Colonic mucosa (tissue), 4 donors: Measurements from ENCODE around the gene ABCB8. TPM values are rescaled to one million over a fixed set of nuclear protein-coding genes. Genes with fewer than 3 reads are reported as not detected.

Experiments used
- DNase-seq: peaks from one replicate; pipeline ENCODE4 v3.0.0-alpha.2; 2020
- H3K27ac ChIP-seq: fragments of 200-600 bp; one replicate; pipeline ENCODE4 v1.8.0; 2021
- H3K27me3 ChIP-seq: fragments of 200-600 bp; one replicate; pipeline ENCODE4 v1.8.0; 2021
- H3K36me3 ChIP-seq: fragments of 200-600 bp; one replicate; pipeline ENCODE4 v1.8.0; 2021
- H3K4me1 ChIP-seq: fragments of 200-600 bp; one replicate; pipeline ENCODE4 v1.8.0; 2021; ENCODE audit warnings: mild to moderate bottlenecking
- H3K4me3 ChIP-seq: fragments of 200-600 bp; one replicate; pipeline ENCODE4 v1.8.0; 2021
- H3K9ac ChIP-seq, 2 donors: one replicate each; pipeline ENCODE4 v1.7.0; 2013; ENCODE audit warnings: control low read depth in 2 of 2, low read depth in 2 of 2, low read length in 2 of 2
- H3K9me3 ChIP-seq: fragments of 200-600 bp; one replicate; pipeline ENCODE4 v1.8.0; 2021
- intact Hi-C: fragments of 100-400 bp; cut with DNase I; formaldehyde crosslinking; loops from one replicate; pipeline ENCODE4 v1.14.1; 2022
- total RNA-seq, 2 donors: library from RNA; stranded (reverse); fragmentation: NEBNext Ultra II Directional in 1 of 2; extraction: Animal tissue kit (Norgen Biotek cat#: 25700) in 1 of 2; gene quantifications; one replicate each; pipeline ENCODE4 v1.2.1, GENCODE V29; 2021
- TF ChIP-seq, protein P1 (sequence below): fragments of 200-600 bp; IDR thresholded peaks from one replicate; pipeline ENCODE4 v1.8.0; 2022; ENCODE audit warnings: antibody characterized with exemption, mild to moderate bottlenecking
- donor health status: healthy.
- donor health status: DM: no; HTN: no; CAD: no.
- donor health status: DM: no; HTN: no; CAD: no.

Gene ABCB8
- total RNA-seq, 2 donors from 2014 or later, result 26.7 to 59.5 TPM

DNA sequence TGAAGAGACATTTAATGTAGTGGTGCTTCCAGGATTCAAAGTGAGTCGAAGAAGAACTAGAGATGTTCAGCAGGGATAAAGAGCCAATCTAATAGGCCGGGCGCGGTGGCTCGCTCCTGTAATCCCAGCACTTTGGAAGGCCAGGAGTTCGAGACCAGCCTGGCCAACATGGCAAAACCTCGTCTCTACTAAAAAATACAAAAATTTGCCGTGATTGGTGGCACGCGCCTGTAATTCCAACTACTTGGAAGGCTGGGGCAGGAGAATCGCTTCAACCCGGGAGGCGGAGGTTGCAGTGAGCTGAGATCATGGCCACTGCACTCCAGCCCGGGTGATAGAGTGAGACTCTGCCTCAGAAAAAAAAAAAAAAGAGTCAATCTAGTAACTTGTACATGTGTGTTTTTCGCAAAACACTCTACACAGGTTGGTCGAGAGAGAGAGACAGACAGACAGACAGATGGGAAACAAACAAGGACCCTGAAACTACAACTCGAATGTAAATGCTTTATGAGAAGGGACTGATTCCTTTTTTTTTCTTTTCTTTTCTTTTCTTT is 775 bp downstream of the ABCB8 start:
- Histone ChIP-seq H3K9ac (peak overlapping the region in 1 of 2 donors; percentile 78), H3K27ac (peak overlapping the region; percentile 84), H3K4me3 (peak overlapping the region; percentile 86), H3K9me3 (no peaks in the 10 kb centered on the region), H3K4me1 (no peaks in the 10 kb centered on the region), H3K36me3 (no peaks in the 10 kb centered on the region), H3K27me3 (no peaks in the 10 kb centered on the region)
- intact Hi-C loops, result no loop called here
- no peak for DNase-seq
- TF ChIP-seq, protein P1, sequence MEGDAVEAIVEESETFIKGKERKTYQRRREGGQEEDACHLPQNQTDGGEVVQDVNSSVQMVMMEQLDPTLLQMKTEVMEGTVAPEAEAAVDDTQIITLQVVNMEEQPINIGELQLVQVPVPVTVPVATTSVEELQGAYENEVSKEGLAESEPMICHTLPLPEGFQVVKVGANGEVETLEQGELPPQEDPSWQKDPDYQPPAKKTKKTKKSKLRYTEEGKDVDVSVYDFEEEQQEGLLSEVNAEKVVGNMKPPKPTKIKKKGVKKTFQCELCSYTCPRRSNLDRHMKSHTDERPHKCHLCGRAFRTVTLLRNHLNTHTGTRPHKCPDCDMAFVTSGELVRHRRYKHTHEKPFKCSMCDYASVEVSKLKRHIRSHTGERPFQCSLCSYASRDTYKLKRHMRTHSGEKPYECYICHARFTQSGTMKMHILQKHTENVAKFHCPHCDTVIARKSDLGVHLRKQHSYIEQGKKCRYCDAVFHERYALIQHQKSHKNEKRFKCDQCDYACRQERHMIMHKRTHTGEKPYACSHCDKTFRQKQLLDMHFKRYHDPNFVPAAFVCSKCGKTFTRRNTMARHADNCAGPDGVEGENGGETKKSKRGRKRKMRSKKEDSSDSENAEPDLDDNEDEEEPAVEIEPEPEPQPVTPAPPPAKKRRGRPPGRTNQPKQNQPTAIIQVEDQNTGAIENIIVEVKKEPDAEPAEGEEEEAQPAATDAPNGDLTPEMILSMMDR, result no peak

DNA sequence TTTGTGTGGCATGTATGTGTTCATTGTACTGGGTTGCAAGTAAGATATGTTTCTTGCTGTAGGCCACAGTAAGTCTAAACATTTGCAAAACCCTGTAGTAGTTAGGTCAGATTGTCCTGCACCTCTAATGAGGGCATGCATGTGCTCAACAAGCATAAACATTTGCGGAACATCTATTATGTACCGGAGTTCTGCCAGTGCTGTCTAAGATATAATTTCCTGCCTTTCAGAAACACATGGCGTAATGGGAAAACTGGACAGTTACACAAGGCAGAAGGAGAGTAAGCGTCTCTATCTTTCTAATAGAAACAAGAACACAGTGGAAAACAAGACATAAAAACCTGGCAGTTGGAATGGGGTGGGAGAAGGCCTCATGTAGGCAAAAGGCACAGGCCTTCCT is 2.8 kb downstream of the ABCB8 start:
- Histone ChIP-seq H3K27me3 (no peaks in the 10 kb centered on the region), H3K9me3 (no peaks in the 10 kb centered on the region), H3K9ac (no peak overlapping the region), H3K27ac (no peak overlapping the region), H3K36me3 (no peaks in the 10 kb centered on the region), H3K4me1 (no peaks in the 10 kb centered on the region), H3K4me3 (no peak overlapping the region)
- intact Hi-C loops, result loop anchor here (5.0 kb wide), 1 partner anchor 81 kb away; no protein-coding TSS in a partner anchor
- DNase-seq, result no peak
- TF ChIP-seq, protein P1, result no peak

DNA sequence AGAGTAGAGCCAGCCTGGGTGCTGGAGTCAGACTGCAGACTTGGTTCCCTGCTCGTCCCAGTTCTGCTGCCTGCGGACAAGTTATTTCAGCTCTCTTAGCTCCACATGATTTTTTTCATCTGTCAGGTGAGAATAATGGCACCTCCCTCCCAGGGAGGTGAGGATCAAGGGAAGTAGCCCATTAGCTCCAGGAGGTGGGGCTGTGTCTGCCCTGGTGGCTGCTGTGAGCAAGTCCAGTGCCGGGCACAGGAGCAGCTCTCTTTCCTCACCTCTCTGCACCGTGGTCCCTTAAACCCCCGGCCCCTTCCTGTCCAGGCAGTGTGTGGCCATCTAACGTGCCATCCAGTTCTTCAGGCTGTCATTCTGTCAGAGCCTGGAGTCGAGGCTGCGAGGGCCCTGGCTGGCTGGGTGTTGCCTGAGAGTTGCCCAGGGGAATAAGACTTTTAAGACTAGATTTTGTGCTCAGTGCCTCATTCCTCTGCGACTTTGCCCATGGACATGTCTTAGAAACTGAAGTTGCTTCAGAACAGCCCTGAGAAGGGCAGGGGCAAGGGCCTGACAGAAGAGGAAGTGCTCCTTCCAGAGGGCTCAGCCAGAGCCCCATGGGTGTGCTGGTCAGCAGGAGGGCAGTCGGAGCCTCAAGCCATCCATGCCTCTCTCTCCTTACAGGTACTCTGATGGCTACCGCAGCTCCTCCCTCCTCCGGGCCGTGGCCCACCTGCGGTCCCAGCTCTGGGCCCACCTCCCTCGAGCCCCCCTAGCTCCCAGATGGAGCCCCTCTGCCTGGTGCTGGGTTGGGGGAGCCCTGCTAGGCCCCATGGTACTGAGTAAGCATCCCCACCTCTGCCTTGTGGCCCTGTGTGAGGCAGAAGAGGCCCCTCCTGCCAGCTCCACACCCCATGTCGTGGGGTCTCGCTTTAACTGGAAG is 5.0 kb downstream of the ABCB8 start:
- no peak for DNase-seq
- H3K4me1 ChIP-seq, result no peaks in the 10 kb centered on the region
- intact Hi-C loops, result loop anchor here (5.0 kb wide), 1 partner anchor 79 kb away; no protein-coding TSS in a partner anchor
- H3K27me3 ChIP-seq, result no peaks in the 10 kb centered on the region
- no peak overlapping the region for H3K9ac ChIP-seq
- no peak overlapping the region for H3K4me3 ChIP-seq
- H3K27ac ChIP-seq, result no peak overlapping the region
- H3K9me3 ChIP-seq, result no peaks in the 10 kb centered on the region
- TF ChIP-seq, protein P1, result no peak
- no peaks in the 10 kb centered on the region for H3K36me3 ChIP-seq

DNA sequence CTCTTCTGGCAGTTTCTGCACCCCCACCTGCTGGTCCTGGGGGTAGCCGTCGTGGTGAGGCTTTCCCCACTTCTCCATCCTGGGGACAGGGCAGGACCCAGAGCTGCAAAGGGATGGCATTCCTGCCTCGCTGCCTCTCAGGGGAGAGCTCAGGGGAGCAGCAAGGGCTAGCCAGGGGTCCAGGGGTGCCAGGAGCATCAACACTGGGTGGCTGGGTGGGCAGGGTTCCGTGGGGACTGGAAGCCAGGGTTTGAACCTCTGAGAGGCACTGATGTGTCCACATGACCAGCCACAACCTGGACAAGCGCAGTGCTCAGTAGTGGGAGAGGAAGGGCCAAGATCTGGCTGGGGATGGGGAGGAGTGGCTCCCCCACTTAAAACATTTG is 5.6 kb downstream of the ABCB8 start:
- Histone ChIP-seq H3K27ac (no peak overlapping the region), H3K27me3 (no peaks in the 10 kb centered on the region), H3K4me3 (no peak overlapping the region), H3K9ac (no peak overlapping the region), H3K4me1 (no peaks in the 10 kb centered on the region), H3K36me3 (no peaks in the 10 kb centered on the region), H3K9me3 (no peaks in the 10 kb centered on the region)
- intact Hi-C loops, result loop anchor here (5.0 kb wide), 1 partner anchor 78 kb away; no protein-coding TSS in a partner anchor
- TF ChIP-seq, protein P1, result no peak
- no peak for DNase-seq

DNA sequence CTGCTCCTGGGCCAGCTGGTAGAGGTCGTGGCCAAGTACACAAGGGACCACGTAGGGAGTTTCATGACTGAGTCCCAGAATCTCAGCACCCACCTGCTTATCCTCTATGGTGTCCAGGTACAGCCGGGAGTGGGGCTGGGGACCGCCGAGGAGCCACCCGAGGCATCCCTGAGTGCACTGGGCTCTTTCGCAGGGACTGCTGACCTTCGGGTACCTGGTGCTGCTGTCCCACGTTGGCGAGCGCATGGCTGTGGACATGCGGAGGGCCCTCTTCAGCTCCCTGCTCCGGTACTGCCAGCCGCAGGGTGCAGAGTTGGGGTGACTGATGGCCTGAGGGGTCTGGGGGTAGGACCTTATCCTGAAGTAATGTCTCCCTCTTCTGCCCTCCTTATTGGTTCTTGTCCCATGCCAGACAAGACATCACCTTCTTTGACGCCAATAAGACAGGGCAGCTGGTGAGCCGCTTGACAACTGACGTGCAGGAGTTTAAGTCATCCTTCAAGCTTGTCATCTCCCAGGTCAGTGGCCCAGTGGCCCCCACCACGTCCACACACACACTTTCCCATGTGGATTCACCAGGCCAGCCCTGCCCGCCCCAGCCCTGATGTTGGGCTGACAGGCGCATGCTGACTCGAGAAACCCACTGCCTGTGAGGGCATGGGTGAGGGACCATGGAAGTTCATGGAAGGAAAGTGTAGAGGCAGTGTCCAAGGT is 6.2 kb downstream of the ABCB8 start:
- Histone ChIP-seq H3K36me3 (no peaks in the 10 kb centered on the region), H3K27me3 (no peaks in the 10 kb centered on the region), H3K9me3 (no peaks in the 10 kb centered on the region), H3K27ac (no peak overlapping the region), H3K4me3 (no peak overlapping the region), H3K4me1 (no peaks in the 10 kb centered on the region), H3K9ac (no peak overlapping the region)
- TF ChIP-seq, protein P1, result no peak
- intact Hi-C loops, result loop anchor here (5.0 kb wide), 1 partner anchor 78 kb away; no protein-coding TSS in a partner anchor
- no peak for DNase-seq
